Fibroblast of mammary gland (primary cell): ENCODE measurements around the gene CABLES2.

Source experiments
- DNase-seq: peaks from one replicate; pipeline ENCODE4 v3.0.0-alpha.2; 2010; ENCODE audit warnings: low read depth
- H3K4me3 ChIP-seq: 2 replicates; pipeline ENCODE4 v1.5.1; 2011; ENCODE audit warnings: low read depth, mild to moderate bottlenecking, low read length, moderate library complexity; ENCODE audit not compliant: control insufficient read depth
- TF ChIP-seq, protein P1 (sequence below): conservative IDR thresholded peaks from 2 replicates; pipeline ENCODE4 v1.5.1; 2011; ENCODE audit warnings: low read depth, low read length, inconsistent platforms; ENCODE audit not compliant: control insufficient read depth, insufficient read depth

CABLES2 gene

DNA sequence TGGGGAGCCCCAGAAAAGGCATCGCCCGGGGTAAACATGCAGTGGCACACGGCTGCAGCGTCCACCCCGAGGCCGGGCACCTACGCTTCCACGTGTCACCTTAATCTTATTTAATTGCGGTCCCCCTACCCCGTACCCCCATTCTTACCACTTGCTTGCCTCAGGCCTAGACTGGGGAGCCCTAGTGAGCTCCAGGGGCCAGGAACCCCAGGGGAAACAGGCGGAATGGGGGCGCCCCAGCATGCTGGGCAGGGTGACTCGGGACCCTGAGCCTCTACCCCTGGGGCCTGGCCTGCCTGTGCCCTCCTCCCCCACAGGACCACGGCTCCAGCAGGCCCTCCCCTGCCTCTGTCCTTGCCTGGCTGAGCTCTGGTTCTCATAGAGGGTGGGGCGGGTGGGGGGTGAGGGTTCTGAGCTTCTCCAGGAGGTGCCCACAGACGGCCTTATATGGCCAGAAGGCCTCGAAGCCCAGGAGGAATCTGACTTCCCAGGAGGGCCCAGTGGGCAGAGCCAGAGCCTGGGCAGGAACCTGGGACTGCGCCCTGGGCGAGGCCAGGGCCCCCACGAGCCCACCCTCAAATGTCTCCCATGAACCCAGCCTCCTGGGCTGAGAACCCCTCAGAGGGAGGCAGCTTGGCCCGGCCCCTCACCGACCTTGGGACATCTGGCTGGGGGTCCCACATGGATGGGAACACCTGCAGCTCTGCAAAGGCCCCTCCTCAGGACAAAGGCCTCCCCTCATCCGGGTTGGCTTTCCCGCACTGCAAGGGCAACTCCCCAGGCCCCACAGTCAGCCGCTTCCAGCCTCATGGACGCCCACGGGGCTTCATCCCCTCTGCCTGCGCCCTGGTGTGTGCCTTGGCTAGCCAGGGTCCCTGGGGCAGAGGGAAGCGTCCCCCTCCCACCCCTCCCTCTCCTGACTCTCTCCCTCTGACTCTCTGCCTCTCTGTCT is 34.8 kb downstream of the CABLES2 start:
- DNase-seq, result no peak
- TF ChIP-seq, protein P1, sequence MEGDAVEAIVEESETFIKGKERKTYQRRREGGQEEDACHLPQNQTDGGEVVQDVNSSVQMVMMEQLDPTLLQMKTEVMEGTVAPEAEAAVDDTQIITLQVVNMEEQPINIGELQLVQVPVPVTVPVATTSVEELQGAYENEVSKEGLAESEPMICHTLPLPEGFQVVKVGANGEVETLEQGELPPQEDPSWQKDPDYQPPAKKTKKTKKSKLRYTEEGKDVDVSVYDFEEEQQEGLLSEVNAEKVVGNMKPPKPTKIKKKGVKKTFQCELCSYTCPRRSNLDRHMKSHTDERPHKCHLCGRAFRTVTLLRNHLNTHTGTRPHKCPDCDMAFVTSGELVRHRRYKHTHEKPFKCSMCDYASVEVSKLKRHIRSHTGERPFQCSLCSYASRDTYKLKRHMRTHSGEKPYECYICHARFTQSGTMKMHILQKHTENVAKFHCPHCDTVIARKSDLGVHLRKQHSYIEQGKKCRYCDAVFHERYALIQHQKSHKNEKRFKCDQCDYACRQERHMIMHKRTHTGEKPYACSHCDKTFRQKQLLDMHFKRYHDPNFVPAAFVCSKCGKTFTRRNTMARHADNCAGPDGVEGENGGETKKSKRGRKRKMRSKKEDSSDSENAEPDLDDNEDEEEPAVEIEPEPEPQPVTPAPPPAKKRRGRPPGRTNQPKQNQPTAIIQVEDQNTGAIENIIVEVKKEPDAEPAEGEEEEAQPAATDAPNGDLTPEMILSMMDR, result no peak
- no peak overlapping the region for H3K4me3 ChIP-seq

DNA sequence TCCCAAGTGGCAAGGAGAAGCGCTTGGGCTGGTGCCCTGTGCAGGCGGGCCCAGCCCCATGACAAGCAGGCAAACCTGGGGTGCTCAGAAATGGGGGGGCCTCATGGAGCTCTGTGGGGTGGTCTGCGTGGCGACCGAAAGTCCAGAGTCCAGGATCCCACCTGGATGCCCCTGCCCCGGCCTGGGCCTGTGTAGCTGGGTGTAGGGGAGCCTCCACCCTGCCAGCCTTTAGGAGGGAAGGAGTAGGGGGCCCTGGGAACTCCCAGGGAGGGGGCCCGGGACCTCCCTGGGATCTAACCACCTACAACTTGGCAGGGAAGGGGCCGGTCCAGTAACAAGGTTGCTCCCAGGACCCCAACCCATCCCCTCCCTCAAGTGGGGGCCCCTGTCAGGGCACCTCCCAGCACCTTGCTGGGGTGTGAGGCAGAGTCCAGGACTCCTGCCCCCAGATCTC is 35.5 kb downstream of the CABLES2 start:
- TF ChIP-seq, protein P1, result no peak
- no peak overlapping the region for H3K4me3 ChIP-seq
- DNase-seq, result no peak

DNA sequence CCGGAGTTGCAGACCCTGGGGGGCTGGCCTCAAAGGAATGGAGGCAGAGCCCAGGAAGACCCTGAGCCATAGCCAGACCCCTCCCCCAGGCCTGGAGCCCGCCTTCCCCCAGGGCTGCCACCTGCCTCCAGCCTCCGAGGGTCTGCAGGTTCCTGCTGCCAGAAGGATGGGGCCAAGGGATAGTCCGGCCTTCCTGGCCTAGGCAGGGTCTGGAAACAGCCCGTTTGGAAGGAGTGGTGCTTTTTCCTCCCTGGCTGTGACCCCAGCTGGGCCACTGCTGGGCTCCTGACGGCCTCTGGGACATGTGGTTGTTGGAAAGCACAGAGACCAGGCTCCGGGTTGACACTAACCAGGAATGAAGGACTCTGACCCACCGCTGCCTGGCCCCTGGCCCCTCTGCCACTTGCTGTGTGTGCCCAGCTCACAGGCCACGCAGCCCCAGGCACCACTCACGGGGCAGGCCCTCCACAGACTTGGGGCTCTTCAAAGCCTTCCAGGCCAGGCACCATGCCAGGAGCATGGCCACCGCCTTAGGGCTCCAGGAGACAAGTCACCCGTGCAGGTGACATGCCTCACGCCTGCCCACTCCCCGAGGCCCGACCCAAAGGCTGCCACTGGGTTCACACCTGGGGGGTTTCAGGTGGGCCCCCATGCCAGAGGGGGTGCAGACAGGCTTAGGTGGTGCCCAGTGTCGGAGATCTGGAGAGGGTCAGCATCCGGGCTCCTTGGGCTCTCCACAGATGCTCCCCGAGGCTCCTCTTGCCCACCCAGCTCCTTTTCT is 36.1 kb downstream of the CABLES2 start:
- H3K4me3 ChIP-seq, result no peak overlapping the region
- no peak for DNase-seq
- TF ChIP-seq, protein P1, result no peak

DNA sequence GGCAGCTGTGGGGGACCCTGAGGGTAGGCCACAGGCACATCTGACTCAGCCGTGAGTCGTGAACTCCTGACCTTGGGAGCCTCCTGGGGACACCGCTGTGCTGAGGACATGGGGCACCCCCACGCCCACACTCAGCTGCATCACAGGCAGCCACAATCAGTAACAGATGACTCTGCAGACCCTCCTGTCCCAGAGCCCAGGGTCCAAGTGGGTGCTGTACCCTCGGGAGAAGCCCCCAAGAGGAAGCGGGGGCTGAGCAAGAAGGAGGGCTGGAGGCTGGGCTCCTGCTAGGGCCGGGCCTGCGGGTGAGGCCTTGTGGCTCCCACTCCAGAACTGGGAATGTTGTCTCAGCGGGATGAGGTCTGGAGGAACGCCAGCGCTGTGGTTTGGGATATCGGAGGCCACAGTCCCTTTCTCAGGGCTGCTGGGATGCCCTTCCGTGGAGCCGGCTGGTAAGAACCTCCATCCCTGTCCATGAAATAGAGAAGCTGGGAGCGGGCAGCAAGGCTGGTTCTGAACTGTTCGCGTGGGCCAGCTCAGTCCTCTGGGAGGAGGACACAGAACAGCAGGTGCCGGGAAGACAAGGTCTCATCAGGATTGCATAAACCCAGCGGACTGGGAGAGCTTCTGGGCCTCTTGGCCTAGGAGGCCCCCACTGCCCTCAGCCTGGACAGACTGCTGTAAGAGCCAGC is 36.8 kb downstream of the CABLES2 start:
- DNase-seq, result peak; percentile 84
- H3K4me3 ChIP-seq, result no peak overlapping the region
- TF ChIP-seq, protein P1, result no peak

DNA sequence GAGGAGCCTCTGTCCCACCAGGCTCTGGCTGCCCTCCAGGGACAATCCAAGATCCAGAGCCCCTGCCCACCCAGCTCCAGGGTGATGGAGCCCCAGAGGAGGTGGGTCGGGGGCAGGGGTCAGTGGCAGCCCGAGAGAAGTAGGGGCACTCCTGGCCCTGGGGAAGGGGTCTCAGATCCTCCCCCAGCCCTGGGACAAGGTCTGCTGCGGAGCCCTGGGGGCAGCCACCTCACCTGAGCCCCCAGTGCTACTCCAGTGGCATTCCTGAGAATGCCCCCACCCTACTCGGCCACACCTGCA is 37.3 kb downstream of the CABLES2 start:
- H3K4me3 ChIP-seq, result no peak overlapping the region
- DNase-seq, result no peak
- TF ChIP-seq, protein P1, result no peak

DNA sequence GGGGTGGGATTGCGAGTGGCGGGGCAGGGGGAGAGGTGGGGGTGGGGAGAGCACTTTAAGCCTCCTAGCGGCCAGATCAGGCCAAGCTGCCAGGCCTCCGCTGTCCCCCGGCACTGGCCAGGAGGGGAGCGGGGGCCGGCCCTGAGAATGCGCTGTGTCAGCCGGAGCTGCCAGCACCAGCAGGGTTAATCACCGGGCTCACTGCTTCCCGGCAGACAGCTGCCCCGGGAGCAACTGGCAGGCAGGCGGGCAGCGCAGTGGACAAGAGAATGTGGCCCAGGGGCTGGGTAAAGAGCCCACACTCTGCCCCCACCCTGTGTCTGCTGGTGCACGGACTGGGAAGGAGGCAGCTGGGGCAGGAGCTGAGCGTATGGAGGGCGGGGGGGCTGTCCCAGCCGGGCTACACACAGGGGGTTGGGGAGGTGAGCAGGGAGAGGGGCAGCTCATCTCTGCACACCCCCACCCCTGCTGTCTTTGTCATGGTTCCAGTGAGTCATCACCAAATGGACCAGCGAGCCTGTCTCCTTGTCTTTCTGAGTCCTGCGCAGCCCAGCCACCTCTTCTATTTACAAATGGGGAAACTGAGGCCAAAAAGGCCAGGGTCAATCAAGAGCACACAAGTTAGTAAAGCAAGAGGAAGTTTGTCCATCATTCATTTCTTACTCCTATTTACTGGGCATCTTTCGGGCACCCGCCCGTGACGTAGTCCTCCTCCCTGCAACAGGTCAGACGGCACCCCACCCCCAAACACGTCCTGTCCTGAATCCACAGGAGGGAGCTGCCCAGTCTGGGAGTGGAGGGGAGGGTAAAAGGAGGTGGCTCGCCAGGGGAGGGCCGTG is 37.9 kb downstream of the CABLES2 start:
- H3K4me3 ChIP-seq, result no peak overlapping the region
- peak; percentile 62 for DNase-seq
- TF ChIP-seq, protein P1, result peak; percentile 32
